IMR-90 (cell line): ENCODE measurements around the gene ZNF646. TPM values are rescaled to one million over a fixed set of nuclear protein-coding genes. Genes with fewer than 3 reads are reported as not detected.

Experiments
- ATAC-seq: fragments of 200-7000 bp; cut with Tn5 transposase; 2 replicates; pipeline ENCODE4 v1.9.1; 2020; ENCODE audit warnings: low read depth, mild to moderate bottlenecking, moderate library complexity
- BruUV-seq: library from RNA; stranded (reverse); fragments of 400-500 nt; replicated peaks from 2 replicates; lab custom pipeline; 2021; lab: Mats Ljungman, UMichigan
- CTCF ChIA-PET: fragments of 300-600 bp; formaldehyde crosslinking; extraction: SDS; loops from one replicate; lab custom pipeline; 2021; ENCODE audit warnings: antibody characterized with exemption; lab: Yijun Ruan, JAX
- POLR2A ChIA-PET: fragments of 300-600 bp; sonication (Branson Sonifier 250); formaldehyde crosslinking; loops from one replicate; lab custom pipeline; 2022; ENCODE audit warnings: antibody characterized with exemption; ENCODE audit not compliant: unreplicated experiment; lab: Charles Lee
- DNase-seq: peaks from one replicate; pipeline ENCODE4 v3.0.0; 2013
- H2AFZ ChIP-seq: replicated peaks from 2 replicates; pipeline ENCODE3; 2013; ENCODE audit warnings: low read length, mild to moderate bottlenecking; ENCODE audit not compliant: poor library complexity
- H2AK5ac ChIP-seq: 2 replicates; pipeline ENCODE4 v1.6.1; 2013; ENCODE audit warnings: low read depth, low read length, inconsistent platforms
- H2AK9ac ChIP-seq: replicated peaks from 2 replicates; pipeline ENCODE3; 2013; ENCODE audit warnings: mild to moderate bottlenecking, low read depth, low read length, moderate library complexity; ENCODE audit not compliant: poor library complexity
- H2BK120ac ChIP-seq: 2 replicates; pipeline ENCODE4 v1.6.1; 2013; ENCODE audit warnings: low read depth, low read length, inconsistent platforms
- H2BK15ac ChIP-seq: 3 replicates; pipeline ENCODE4 v1.6.1; 2013; ENCODE audit warnings: low read depth, low read length, inconsistent platforms
- H2BK20ac ChIP-seq: 2 replicates; pipeline ENCODE4 v1.6.1; 2013; ENCODE audit warnings: low read depth, mild to moderate bottlenecking, inconsistent platforms, low read length, moderate library complexity
- H2BK5ac ChIP-seq: 2 replicates; pipeline ENCODE4 v1.6.1; 2013; ENCODE audit warnings: mild to moderate bottlenecking, low read depth, low read length, inconsistent platforms; ENCODE audit not compliant: poor library complexity, severe bottlenecking
- H3K14ac ChIP-seq: replicated peaks from 2 replicates; pipeline ENCODE4 v1.6.1; 2013; ENCODE audit warnings: low read depth, low read length, inconsistent platforms
- H3K18ac ChIP-seq: 2 replicates; pipeline ENCODE4 v1.6.1; 2013; ENCODE audit warnings: low read depth, low read length, control low read depth
- H3K23ac ChIP-seq: 2 replicates; pipeline ENCODE4 v1.6.1; 2013; ENCODE audit warnings: low read depth, low read length, inconsistent platforms
- H3K27ac ChIP-seq: 2 replicates; pipeline ENCODE4 v1.5.1; 2013; ENCODE audit warnings: mild to moderate bottlenecking, control low read depth, low read length; ENCODE audit not compliant: insufficient read depth
- H3K27me3 ChIP-seq: 2 replicates; pipeline ENCODE4 v1.6.1; 2013; ENCODE audit warnings: low read length; ENCODE audit not compliant: control insufficient read depth, insufficient read depth
- H3K36me3 ChIP-seq: 2 replicates; pipeline ENCODE4 v1.6.1; 2013; ENCODE audit warnings: low read length, mixed read lengths; ENCODE audit not compliant: control insufficient read depth, insufficient read depth
- H3K4ac ChIP-seq: 2 replicates; pipeline ENCODE4 v1.6.1; 2013; ENCODE audit warnings: low read depth, low read length, inconsistent platforms
- H3K4me1 ChIP-seq: 2 replicates; pipeline ENCODE4 v1.6.1; 2013; ENCODE audit warnings: low read length, mixed read lengths; ENCODE audit not compliant: control insufficient read depth, insufficient read depth
- H3K4me2 ChIP-seq: 2 replicates; pipeline ENCODE4 v1.6.1; 2013; ENCODE audit warnings: low read depth, mild to moderate bottlenecking, control low read depth, low read length, moderate library complexity
- H3K4me3 ChIP-seq: 2 replicates; pipeline ENCODE4 v1.5.1; 2013; ENCODE audit warnings: low read depth, mild to moderate bottlenecking, control low read depth, low read length, moderate library complexity; ENCODE audit not compliant: insufficient read depth
- H3K56ac ChIP-seq: 2 replicates; pipeline ENCODE4 v1.6.1; 2013; ENCODE audit warnings: low read length, inconsistent platforms; ENCODE audit not compliant: insufficient read depth; ENCODE audit errors: extremely low read depth
- H3K79me1 ChIP-seq, 2 experiments: 2 replicates each; pipeline ENCODE4 v1.6.1; 2013; ENCODE audit warnings: low read length in 2 of 2, inconsistent platforms in 1 of 2, low read depth in 1 of 2
- H3K9ac ChIP-seq: 2 replicates; pipeline ENCODE4 v1.6.1; 2013; ENCODE audit warnings: low read depth, low read length, control low read depth
- H3K9me1 ChIP-seq: 2 replicates; pipeline ENCODE4 v1.6.1; 2013; ENCODE audit warnings: low read length, inconsistent platforms; ENCODE audit not compliant: insufficient read depth
- H3K9me3 ChIP-seq: 2 replicates; pipeline ENCODE4 v1.6.1; 2013; ENCODE audit warnings: low read length; ENCODE audit not compliant: control insufficient read depth, insufficient read depth
- H4K20me1 ChIP-seq: 2 replicates; pipeline ENCODE4 v1.6.1; 2013; ENCODE audit warnings: low read length, inconsistent platforms; ENCODE audit not compliant: insufficient read depth
- H4K5ac ChIP-seq: 2 replicates; pipeline ENCODE4 v1.6.1; 2013; ENCODE audit warnings: mild to moderate bottlenecking, low read depth, low read length, control low read depth
- H4K8ac ChIP-seq, 2 experiments: 2 replicates each; pipeline ENCODE4 v1.6.1; 2013; ENCODE audit warnings: low read depth in 2 of 2, low read length in 2 of 2, control low read depth in 1 of 2, inconsistent platforms in 1 of 2
- H4K91ac ChIP-seq: 2 replicates; pipeline ENCODE4 v1.6.1; 2013; ENCODE audit warnings: low read depth, low read length, inconsistent platforms; ENCODE audit not compliant: insufficient read depth
- BHLHE40 ChIP-seq: fragments of 150-350 bp; IDR thresholded peaks from 2 replicates; pipeline ENCODE4 v1.6.1; 2016; ENCODE audit warnings: mild to moderate bottlenecking, low read depth, low read length
- CEBPB ChIP-seq: IDR thresholded peaks from 2 replicates; pipeline ENCODE4 v1.6.1; 2012; ENCODE audit warnings: low read depth, low read length, improper control_type of control experiment
- CHD1 ChIP-seq: IDR thresholded peaks from 2 replicates; pipeline ENCODE4 v1.6.1; 2012; ENCODE audit warnings: low read depth, low read length, improper control_type of control experiment
- FOS ChIP-seq: fragments of 150-350 bp; IDR thresholded peaks from 2 replicates; pipeline ENCODE4 v1.6.1; 2016; ENCODE audit warnings: low read depth, low read length
- MAFK ChIP-seq: IDR thresholded peaks from 2 replicates; pipeline ENCODE4 v1.6.1; 2012; ENCODE audit warnings: low read depth, low read length, improper control_type of control experiment
- MAZ ChIP-seq: IDR thresholded peaks from 2 replicates; pipeline ENCODE4 v1.6.1; 2012; ENCODE audit warnings: low read depth, mild to moderate bottlenecking, low read length, improper control_type of control experiment, moderate library complexity, borderline replicate concordance
- MXI1 ChIP-seq: IDR thresholded peaks from 2 replicates; pipeline ENCODE4 v1.6.1; 2012; ENCODE audit warnings: low read depth, mild to moderate bottlenecking, low read length, moderate library complexity, borderline replicate concordance
- NFE2L2 ChIP-seq: fragments of 150-350 bp; IDR thresholded peaks from 2 replicates; pipeline ENCODE4 v1.6.1; 2016; ENCODE audit warnings: low read depth, mild to moderate bottlenecking, low read length
- POLR2A ChIP-seq: IDR thresholded peaks from 2 replicates; pipeline ENCODE4 v1.6.1; 2012; ENCODE audit warnings: mild to moderate bottlenecking, low read depth, low read length
- RAD21 ChIP-seq: IDR thresholded peaks from 2 replicates; pipeline ENCODE4 v1.6.1; 2012; ENCODE audit warnings: low read length, improper control_type of control experiment
- RCOR1 ChIP-seq: IDR thresholded peaks from 2 replicates; pipeline ENCODE4 v1.6.1; 2012; ENCODE audit warnings: mild to moderate bottlenecking, low read length, improper control_type of control experiment; ENCODE audit not compliant: insufficient replicate concordance
- RFX5 ChIP-seq: IDR thresholded peaks from 2 replicates; pipeline ENCODE4 v1.8.0; 2012; ENCODE audit warnings: low read depth, mild to moderate bottlenecking, low read length, moderate library complexity
- SMC3 ChIP-seq: fragments of 150-350 bp; IDR thresholded peaks from 2 replicates; pipeline ENCODE4 v1.6.1; 2016; ENCODE audit warnings: low read depth, mild to moderate bottlenecking, antibody characterized with exemption, low read length, moderate library complexity
- whole genome bisulfite sequencing, 2 experiments: methylation state at CpG; one replicate each; pipeline versions ENCODE4 v1.1.5 to v1.1.7; 2013; ENCODE audit warnings: missing lambda C conversion rate in 2 of 2; ENCODE audit not compliant: insufficient read length in 1 of 2; ENCODE audit errors: extremely low coverage in 2 of 2; 5-methylcytosine and 5-hydroxymethylcytosine counted together
- dilution Hi-C: fragments of 300-500 bp; cut with HindIII; formaldehyde crosslinking; loops from one replicate; pipeline ENCODE4 v1.14.3; 2018; ENCODE audit warnings: low sequenced_read_pairs; ENCODE audit not compliant: unreplicated experiment
- in situ Hi-C: fragments of 300-500 bp; cut with MboI; formaldehyde crosslinking; loops from 3 replicates; pipeline ENCODE4 v1.14.3; 2019; ENCODE audit warnings: low sequenced_read_pairs, inconsistent platforms, mixed read lengths
- intact Hi-C: fragments of 100-400 bp; cut with micrococcal nuclease; formaldehyde crosslinking; loops from 2 replicates; pipeline ENCODE4 v1.10.0; 2022
- polyA plus RNA-seq, 3 experiments: library from polyadenylated mRNA; depleted of rRNA; stranded (reverse); fragments of >200 nt; gene quantifications; 2 replicates each; pipeline ENCODE4 v1.2.3, GENCODE V29; 2012; ENCODE audit warnings: low replicate concordance in 1 of 3
- total RNA-seq: library from RNA; depleted of rRNA; stranded (reverse); fragments of >200 nt; gene quantifications from 2 replicates; pipeline ENCODE4 v1.2.3, GENCODE V29; 2012
- TF ChIP-seq, protein P1 (sequence below): fragments of 150-350 bp; IDR thresholded peaks from 2 replicates; pipeline ENCODE4 v1.6.1; 2016; ENCODE audit warnings: low read depth, mild to moderate bottlenecking, low read length, moderate library complexity, borderline replicate concordance
- TF ChIP-seq, protein P2 (sequence below): conservative IDR thresholded peaks from 2 replicates; pipeline ENCODE4 v1.5.1; 2012; ENCODE audit warnings: mild to moderate bottlenecking, low read depth, low read length, improper control_type of control experiment
- TF ChIP-seq, protein P3 (sequence below): fragments of 150-350 bp; IDR thresholded peaks from 2 replicates; pipeline ENCODE4 v1.6.1; 2017; ENCODE audit warnings: mild to moderate bottlenecking, antibody characterized with exemption, low read length, low read depth

ZNF646 gene
- total and polyA plus RNA-seq, 2 of the 4 experiments (the other 2 are of a cell fraction): 4.9 to 6.8 TPM

DNA sequence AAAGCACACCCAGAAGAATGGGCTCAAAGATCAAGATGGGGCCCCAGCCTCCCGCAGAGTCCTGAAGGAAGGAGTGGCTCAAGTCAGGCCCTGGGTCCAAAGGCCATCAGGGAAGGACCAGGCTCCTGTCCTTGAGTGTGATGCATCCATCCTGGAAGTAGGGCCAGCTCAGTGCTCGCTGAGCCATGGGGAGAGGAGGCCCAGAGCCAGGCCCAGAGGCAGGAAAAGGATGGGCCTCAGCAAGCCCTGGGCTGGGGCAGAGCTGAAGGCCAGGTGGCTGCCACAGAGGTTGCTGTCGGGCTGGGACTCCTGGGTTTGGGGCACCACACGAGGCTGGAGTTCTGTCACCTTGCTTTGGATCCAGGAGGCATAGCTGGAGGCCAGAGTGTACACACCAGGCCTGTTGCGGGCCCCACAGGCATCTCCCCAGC lies 57.6 kb downstream of the ZNF646 start:
- Histone ChIP-seq H3K9ac (no peak overlapping the region), H2BK15ac (no peak overlapping the region), H2BK5ac (no peak overlapping the region), H3K56ac (no peak overlapping the region), H2AK9ac (no peak overlapping the region), H4K5ac (no peak overlapping the region), H4K91ac (no peak overlapping the region), H3K27ac (no peak overlapping the region), H3K23ac (no peak overlapping the region), H3K4me2 (no peak overlapping the region), H4K8ac (no peak overlapping the region), H2BK20ac (no peak overlapping the region), H3K18ac (no peak overlapping the region), H3K27me3 (no peaks in the 10 kb centered on the region; the same call in 1 of the 2 replicates), H3K79me1 (no peaks in the 10 kb centered on the region), H3K4me3 (no peak overlapping the region), H3K36me3 (peaks cover 36% of the 10 kb centered on the region), H3K9me1 (peaks cover 3% of the 10 kb centered on the region), H2BK120ac (no peak overlapping the region), H3K9me3 (no peaks in the 10 kb centered on the region), H2AK5ac (no peak overlapping the region), H3K4me1 (0 out of 2 replicates have a peak, but pooled peaks cover 3% of the 10 kb centered on the region), H2AFZ (no peak overlapping the region), H3K14ac (no peak overlapping the region), H3K4ac (no peak overlapping the region), H4K20me1 (no peaks in the 10 kb centered on the region)
- WGBS, 2 experiments: 87% methylated on average over 3 of the region's 5 CpGs; no CpG with 5 or more reads in 1 of the 2 experiments
- no peak for TF ChIP-seq MAFK
- TF ChIP-seq FOS: no peak
- TF ChIP-seq MAZ: no peak
- TF ChIP-seq NFE2L2: no peak
- TF ChIP-seq RCOR1: no peak
- TF ChIP-seq, protein P1, sequence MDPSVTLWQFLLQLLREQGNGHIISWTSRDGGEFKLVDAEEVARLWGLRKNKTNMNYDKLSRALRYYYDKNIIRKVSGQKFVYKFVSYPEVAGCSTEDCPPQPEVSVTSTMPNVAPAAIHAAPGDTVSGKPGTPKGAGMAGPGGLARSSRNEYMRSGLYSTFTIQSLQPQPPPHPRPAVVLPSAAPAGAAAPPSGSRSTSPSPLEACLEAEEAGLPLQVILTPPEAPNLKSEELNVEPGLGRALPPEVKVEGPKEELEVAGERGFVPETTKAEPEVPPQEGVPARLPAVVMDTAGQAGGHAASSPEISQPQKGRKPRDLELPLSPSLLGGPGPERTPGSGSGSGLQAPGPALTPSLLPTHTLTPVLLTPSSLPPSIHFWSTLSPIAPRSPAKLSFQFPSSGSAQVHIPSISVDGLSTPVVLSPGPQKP: no peak
- TF ChIP-seq POLR2A: no peak
- no peak for TF ChIP-seq RAD21
- no peak for TF ChIP-seq CHD1
- no peak for TF ChIP-seq MXI1
- TF ChIP-seq, protein P2, sequence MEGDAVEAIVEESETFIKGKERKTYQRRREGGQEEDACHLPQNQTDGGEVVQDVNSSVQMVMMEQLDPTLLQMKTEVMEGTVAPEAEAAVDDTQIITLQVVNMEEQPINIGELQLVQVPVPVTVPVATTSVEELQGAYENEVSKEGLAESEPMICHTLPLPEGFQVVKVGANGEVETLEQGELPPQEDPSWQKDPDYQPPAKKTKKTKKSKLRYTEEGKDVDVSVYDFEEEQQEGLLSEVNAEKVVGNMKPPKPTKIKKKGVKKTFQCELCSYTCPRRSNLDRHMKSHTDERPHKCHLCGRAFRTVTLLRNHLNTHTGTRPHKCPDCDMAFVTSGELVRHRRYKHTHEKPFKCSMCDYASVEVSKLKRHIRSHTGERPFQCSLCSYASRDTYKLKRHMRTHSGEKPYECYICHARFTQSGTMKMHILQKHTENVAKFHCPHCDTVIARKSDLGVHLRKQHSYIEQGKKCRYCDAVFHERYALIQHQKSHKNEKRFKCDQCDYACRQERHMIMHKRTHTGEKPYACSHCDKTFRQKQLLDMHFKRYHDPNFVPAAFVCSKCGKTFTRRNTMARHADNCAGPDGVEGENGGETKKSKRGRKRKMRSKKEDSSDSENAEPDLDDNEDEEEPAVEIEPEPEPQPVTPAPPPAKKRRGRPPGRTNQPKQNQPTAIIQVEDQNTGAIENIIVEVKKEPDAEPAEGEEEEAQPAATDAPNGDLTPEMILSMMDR: no peak
- TF ChIP-seq CEBPB: no peak
- no peak for TF ChIP-seq RFX5
- TF ChIP-seq SMC3: no peak
- no peak for TF ChIP-seq BHLHE40
- TF ChIP-seq, protein P3, sequence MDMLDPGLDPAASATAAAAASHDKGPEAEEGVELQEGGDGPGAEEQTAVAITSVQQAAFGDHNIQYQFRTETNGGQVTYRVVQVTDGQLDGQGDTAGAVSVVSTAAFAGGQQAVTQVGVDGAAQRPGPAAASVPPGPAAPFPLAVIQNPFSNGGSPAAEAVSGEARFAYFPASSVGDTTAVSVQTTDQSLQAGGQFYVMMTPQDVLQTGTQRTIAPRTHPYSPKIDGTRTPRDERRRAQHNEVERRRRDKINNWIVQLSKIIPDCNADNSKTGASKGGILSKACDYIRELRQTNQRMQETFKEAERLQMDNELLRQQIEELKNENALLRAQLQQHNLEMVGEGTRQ: no peak
- no TSS peak for BruUV-seq
- dilution Hi-C loops (no loop called here), in situ Hi-C loops (no loop called here), intact Hi-C loops (no loop called here)
- no peak for DNase-seq
- ATAC-seq: no peak
- ChIA-PET CTCF (interaction anchor here (0.6 kb wide), 1 partner anchor 10 kb away, joined by 3 read pairs; no protein-coding TSS in a partner anchor), POLR2A (no interaction called here)
